GM23338 (cell line): ENCODE measurements around the gene RPL41. TPM values are rescaled to one million over a fixed set of nuclear protein-coding genes. Genes with fewer than 3 reads are reported as not detected.

ENCODE experiments used
- ATAC-seq: fragments of 200-7000 bp; cut with Tn5 transposase; 3 replicates; pipeline ENCODE4 v1.9.1; 2020
- DNase-seq: peaks from one replicate; pipeline ENCODE4 v3.0.0-alpha.2; 2015; ENCODE audit warnings: low spot score
- H2AFZ ChIP-seq: fragments of 200-600 bp; sonication (generic); 2 replicates; pipeline ENCODE4 v1.8.0; 2016; ENCODE audit warnings: antibody characterized with exemption, mild to moderate bottlenecking, moderate library complexity
- H3F3A ChIP-seq: fragments of 200-600 bp; sonication (generic); replicated peaks from 2 replicates; pipeline ENCODE4 v1.8.0; 2017; ENCODE audit warnings: antibody characterized with exemption, mixed run types, low read depth
- H3K27ac ChIP-seq: fragments of 200-600 bp; sonication (generic); 2 replicates; pipeline ENCODE4 v1.6.1; 2016; ENCODE audit warnings: low read depth
- H3K27me3 ChIP-seq: fragments of 200-600 bp; sonication (generic); 2 replicates; pipeline ENCODE4 v1.8.0; 2016; ENCODE audit warnings: mild to moderate bottlenecking, mixed run types, moderate library complexity; ENCODE audit not compliant: insufficient read depth
- H3K36me3 ChIP-seq: fragments of 200-600 bp; sonication (generic); 2 replicates; pipeline ENCODE4 v1.8.0; 2016; ENCODE audit warnings: mild to moderate bottlenecking; ENCODE audit not compliant: insufficient read depth
- H3K4me1 ChIP-seq: fragments of 200-600 bp; sonication (generic); 2 replicates; pipeline ENCODE4 v1.8.0; 2016; ENCODE audit warnings: mild to moderate bottlenecking, moderate library complexity; ENCODE audit not compliant: insufficient read depth
- H3K4me2 ChIP-seq: fragments of 200-600 bp; sonication (generic); 2 replicates; pipeline ENCODE4 v1.7.1; 2017; ENCODE audit warnings: mixed run types
- H3K4me3 ChIP-seq: fragments of 200-600 bp; sonication (generic); 2 replicates; pipeline ENCODE4 v1.6.1; 2016; ENCODE audit warnings: mixed run types
- H3K79me2 ChIP-seq: fragments of 200-600 bp; sonication (generic); replicated peaks from 2 replicates; pipeline ENCODE4 v1.8.0; 2017; ENCODE audit warnings: mild to moderate bottlenecking; ENCODE audit not compliant: insufficient read depth
- H3K9me2 ChIP-seq: fragments of 200-600 bp; sonication (generic); 2 replicates; pipeline ENCODE4 v1.8.0; 2017; ENCODE audit not compliant: insufficient read depth
- H4K20me1 ChIP-seq: fragments of 200-600 bp; sonication (generic); replicated peaks from 2 replicates; pipeline ENCODE4 v1.8.0; 2017; ENCODE audit warnings: mild to moderate bottlenecking; ENCODE audit not compliant: insufficient read depth
- H3K27ac Mint-ChIP-seq: 2 replicates; pipeline ENCODE4 v1.8.0; 2020; ENCODE audit warnings: inconsistent platforms, mild to moderate bottlenecking, moderate library complexity, mixed read lengths
- H3K27me3 Mint-ChIP-seq: 3 replicates; pipeline ENCODE4 v1.8.0; 2022; ENCODE audit warnings: low read depth, mild to moderate bottlenecking, moderate library complexity, mixed read lengths, inconsistent platforms; ENCODE audit not compliant: insufficient read depth, poor library complexity
- H3K36me3 Mint-ChIP-seq: 3 replicates; pipeline ENCODE4 v1.8.0; 2021; ENCODE audit warnings: low read depth, mild to moderate bottlenecking, inconsistent platforms, moderate library complexity, mixed read lengths
- H3K4me1 Mint-ChIP-seq: 3 replicates; pipeline ENCODE4 v1.8.0; 2020; ENCODE audit warnings: mild to moderate bottlenecking, inconsistent platforms, mixed read lengths
- H3K4me3 Mint-ChIP-seq: 3 replicates; pipeline ENCODE4 v1.8.0; 2021; ENCODE audit warnings: moderate library complexity, mild to moderate bottlenecking, inconsistent platforms, mixed read lengths
- H3K9me3 Mint-ChIP-seq: 3 replicates; pipeline ENCODE4 v1.8.0; 2020; ENCODE audit warnings: moderate library complexity, mild to moderate bottlenecking, inconsistent platforms, mixed read lengths
- CREB1 ChIP-seq: fragments of 250-450 bp; sonication (Bioruptor Pico); IDR thresholded peaks from 2 replicates; pipeline ENCODE4 v1.5.0; 2020; ENCODE audit warnings: low read depth, mild to moderate bottlenecking, moderate library complexity
- ETS1 ChIP-seq: IDR thresholded peaks from 2 replicates; pipeline ENCODE4 v1.6.1; 2016; ENCODE audit warnings: antibody characterized with exemption
- EZH2 ChIP-seq: fragments of 200-600 bp; sonication (generic); IDR thresholded peaks from one replicate; pipeline ENCODE4 v1.8.0; 2017; ENCODE audit warnings: antibody characterized with exemption, mild to moderate bottlenecking, low read depth; ENCODE audit not compliant: unreplicated experiment
- EZH2phosphoT487 ChIP-seq: fragments of 200-600 bp; sonication (generic); IDR thresholded peaks from one replicate; pipeline ENCODE4 v1.8.1; 2018; ENCODE audit warnings: antibody characterized with exemption; ENCODE audit not compliant: unreplicated experiment
- JUNB ChIP-seq: IDR thresholded peaks from one replicate; pipeline ENCODE4 v1.6.1; 2016; ENCODE audit warnings: antibody characterized with exemption; ENCODE audit not compliant: unreplicated experiment
- NANOG ChIP-seq: IDR thresholded peaks from 2 replicates; pipeline ENCODE4 v1.6.1; 2016; ENCODE audit warnings: antibody characterized with exemption, borderline replicate concordance
- POLR2AphosphoS5 ChIP-seq: IDR thresholded peaks from 2 replicates; pipeline ENCODE4 v1.6.1; 2016; ENCODE audit warnings: antibody characterized with exemption, low read depth
- REST ChIP-seq: IDR thresholded peaks from one replicate; pipeline ENCODE4 v1.6.1; 2018; ENCODE audit warnings: antibody characterized with exemption; ENCODE audit not compliant: unreplicated experiment
- STAT1 ChIP-seq: IDR thresholded peaks from one replicate; pipeline ENCODE4 v1.6.1; 2016; ENCODE audit warnings: antibody characterized with exemption; ENCODE audit not compliant: unreplicated experiment
- ZNF114 ChIP-seq: fragments of 250-450 bp; sonication (Bioruptor Pico); IDR thresholded peaks from 2 replicates; pipeline ENCODE4 v1.5.0; 2020; ENCODE audit warnings: mild to moderate bottlenecking, moderate library complexity
- ZNF331 ChIP-seq: fragments of 250-450 bp; sonication (Bioruptor Pico); IDR thresholded peaks from 2 replicates; pipeline ENCODE4 v1.5.0; 2020; ENCODE audit warnings: low read depth, mild to moderate bottlenecking, moderate library complexity
- polyA plus RNA-seq: library from polyadenylated mRNA; unstranded; fragments of >200 nt; fragmentation: Nextera tagmentation; extraction: Ambion mirVana; gene quantifications from 2 replicates; pipeline ENCODE4 v1.2.1, GENCODE V29; 2016
- total RNA-seq: library from RNA; depleted of rRNA; stranded (reverse); fragments of >200 nt; shearing (Covaris generic); gene quantifications from 2 replicates; pipeline ENCODE4 v1.2.3, GENCODE V29; 2014
- TF ChIP-seq, protein P1 (sequence below): fragments of 250-450 bp; sonication (Bioruptor Pico); IDR thresholded peaks from 2 replicates; pipeline ENCODE4 v1.5.0; 2020; ENCODE audit warnings: mild to moderate bottlenecking, moderate library complexity
- TF ChIP-seq, protein P2 (sequence below), 2 experiments: fragments of 200-600 bp in 1 of 2; sonication (generic) in 1 of 2; conservative IDR thresholded peaks; 2 replicates each; pipeline versions ENCODE4 v1.5.1 to v1.6.1; 2016 to 2017; ENCODE audit warnings: antibody characterized with exemption in 2 of 2, low read depth in 2 of 2, mild to moderate bottlenecking in 2 of 2, moderate library complexity in 1 of 2

RPL41 gene
- total and polyA plus RNA-seq, 2 experiments from 2014 or later: 2,039 to 3,875 TPM

GRCh38 chr12:56082967-56083366 is 33.5 kb upstream of the RPL41 start:
- H3K4me3 ChIP-seq: no peak overlapping the region
- H3K36me3 ChIP-seq: peaks cover 16% of the 10 kb centered on the region; the same call in 1 of the 2 replicates
- ATAC-seq (no peak), DNase-seq (no peak)
- H4K20me1 ChIP-seq: peaks cover 21% of the 10 kb centered on the region
- no peak overlapping the region for H3K27ac Mint-ChIP-seq
- no peak overlapping the region for H3K4me3 Mint-ChIP-seq
- H3K27me3 ChIP-seq: no peaks in the 10 kb centered on the region
- H3K9me3 Mint-ChIP-seq: no peaks in the 10 kb centered on the region
- no peak overlapping the region for H3K27ac ChIP-seq
- peaks cover 22% of the 10 kb centered on the region for H3K4me1 ChIP-seq
- TF ChIP-seq POLR2AphosphoS5 (no peak), ETS1 (no peak), CREB1 (CRISPR knock-in tag) (no peak), ZNF331 (CRISPR knock-in tag) (no peak), EZH2 (no peak), JUNB (no peak), NANOG (no peak), ZNF114 (CRISPR knock-in tag) (no peak), REST (no peak), EZH2phosphoT487 (no peak), STAT1 (no peak)
- TF ChIP-seq, protein P1, sequence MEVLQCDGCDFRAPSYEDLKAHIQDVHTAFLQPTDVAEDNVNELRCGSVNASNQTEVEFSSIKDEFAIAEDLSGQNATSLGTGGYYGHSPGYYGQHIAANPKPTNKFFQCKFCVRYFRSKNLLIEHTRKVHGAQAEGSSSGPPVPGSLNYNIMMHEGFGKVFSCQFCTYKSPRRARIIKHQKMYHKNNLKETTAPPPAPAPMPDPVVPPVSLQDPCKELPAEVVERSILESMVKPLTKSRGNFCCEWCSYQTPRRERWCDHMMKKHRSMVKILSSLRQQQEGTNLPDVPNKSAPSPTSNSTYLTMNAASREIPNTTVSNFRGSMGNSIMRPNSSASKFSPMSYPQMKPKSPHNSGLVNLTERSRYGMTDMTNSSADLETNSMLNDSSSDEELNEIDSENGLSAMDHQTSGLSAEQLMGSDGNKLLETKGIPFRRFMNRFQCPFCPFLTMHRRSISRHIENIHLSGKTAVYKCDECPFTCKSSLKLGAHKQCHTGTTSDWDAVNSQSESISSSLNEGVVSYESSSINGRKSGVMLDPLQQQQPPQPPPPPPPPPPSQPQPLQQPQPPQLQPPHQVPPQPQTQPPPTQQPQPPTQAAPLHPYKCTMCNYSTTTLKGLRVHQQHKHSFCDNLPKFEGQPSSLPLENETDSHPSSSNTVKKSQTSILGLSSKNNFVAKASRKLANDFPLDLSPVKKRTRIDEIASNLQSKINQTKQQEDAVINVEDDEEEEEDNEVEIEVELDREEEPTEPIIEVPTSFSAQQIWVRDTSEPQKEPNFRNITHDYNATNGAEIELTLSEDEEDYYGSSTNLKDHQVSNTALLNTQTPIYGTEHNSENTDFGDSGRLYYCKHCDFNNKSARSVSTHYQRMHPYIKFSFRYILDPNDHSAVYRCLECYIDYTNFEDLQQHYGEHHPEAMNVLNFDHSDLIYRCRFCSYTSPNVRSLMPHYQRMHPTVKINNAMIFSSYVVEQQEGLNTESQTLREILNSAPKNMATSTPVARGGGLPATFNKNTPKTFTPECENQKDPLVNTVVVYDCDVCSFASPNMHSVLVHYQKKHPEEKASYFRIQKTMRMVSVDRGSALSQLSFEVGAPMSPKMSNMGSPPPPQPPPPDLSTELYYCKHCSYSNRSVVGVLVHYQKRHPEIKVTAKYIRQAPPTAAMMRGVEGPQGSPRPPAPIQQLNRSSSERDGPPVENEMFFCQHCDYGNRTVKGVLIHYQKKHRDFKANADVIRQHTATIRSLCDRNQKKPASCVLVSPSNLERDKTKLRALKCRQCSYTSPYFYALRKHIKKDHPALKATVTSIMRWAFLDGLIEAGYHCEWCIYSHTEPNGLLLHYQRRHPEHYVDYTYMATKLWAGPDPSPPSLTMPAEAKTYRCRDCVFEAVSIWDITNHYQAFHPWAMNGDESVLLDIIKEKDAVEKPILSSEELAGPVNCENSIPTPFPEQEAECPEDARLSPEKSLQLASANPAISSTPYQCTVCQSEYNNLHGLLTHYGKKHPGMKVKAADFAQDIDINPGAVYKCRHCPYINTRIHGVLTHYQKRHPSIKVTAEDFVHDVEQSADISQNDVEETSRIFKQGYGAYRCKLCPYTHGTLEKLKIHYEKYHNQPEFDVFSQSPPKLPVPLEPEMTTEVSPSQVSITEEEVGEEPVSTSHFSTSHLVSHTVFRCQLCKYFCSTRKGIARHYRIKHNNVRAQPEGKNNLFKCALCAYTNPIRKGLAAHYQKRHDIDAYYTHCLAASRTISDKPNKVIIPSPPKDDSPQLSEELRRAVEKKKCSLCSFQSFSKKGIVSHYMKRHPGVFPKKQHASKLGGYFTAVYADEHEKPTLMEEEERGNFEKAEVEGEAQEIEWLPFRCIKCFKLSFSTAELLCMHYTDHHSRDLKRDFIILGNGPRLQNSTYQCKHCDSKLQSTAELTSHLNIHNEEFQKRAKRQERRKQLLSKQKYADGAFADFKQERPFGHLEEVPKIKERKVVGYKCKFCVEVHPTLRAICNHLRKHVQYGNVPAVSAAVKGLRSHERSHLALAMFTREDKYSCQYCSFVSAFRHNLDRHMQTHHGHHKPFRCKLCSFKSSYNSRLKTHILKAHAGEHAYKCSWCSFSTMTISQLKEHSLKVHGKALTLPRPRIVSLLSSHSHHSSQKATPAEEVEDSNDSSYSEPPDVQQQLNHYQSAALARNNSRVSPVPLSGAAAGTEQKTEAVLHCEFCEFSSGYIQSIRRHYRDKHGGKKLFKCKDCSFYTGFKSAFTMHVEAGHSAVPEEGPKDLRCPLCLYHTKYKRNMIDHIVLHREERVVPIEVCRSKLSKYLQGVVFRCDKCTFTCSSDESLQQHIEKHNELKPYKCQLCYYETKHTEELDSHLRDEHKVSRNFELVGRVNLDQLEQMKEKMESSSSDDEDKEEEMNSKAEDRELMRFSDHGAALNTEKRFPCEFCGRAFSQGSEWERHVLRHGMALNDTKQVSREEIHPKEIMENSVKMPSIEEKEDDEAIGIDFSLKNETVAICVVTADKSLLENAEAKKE (CRISPR knock-in tag): no peak
- TF ChIP-seq, protein P2, sequence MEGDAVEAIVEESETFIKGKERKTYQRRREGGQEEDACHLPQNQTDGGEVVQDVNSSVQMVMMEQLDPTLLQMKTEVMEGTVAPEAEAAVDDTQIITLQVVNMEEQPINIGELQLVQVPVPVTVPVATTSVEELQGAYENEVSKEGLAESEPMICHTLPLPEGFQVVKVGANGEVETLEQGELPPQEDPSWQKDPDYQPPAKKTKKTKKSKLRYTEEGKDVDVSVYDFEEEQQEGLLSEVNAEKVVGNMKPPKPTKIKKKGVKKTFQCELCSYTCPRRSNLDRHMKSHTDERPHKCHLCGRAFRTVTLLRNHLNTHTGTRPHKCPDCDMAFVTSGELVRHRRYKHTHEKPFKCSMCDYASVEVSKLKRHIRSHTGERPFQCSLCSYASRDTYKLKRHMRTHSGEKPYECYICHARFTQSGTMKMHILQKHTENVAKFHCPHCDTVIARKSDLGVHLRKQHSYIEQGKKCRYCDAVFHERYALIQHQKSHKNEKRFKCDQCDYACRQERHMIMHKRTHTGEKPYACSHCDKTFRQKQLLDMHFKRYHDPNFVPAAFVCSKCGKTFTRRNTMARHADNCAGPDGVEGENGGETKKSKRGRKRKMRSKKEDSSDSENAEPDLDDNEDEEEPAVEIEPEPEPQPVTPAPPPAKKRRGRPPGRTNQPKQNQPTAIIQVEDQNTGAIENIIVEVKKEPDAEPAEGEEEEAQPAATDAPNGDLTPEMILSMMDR (conservative IDR thresholded peaks at IDR 0.05; ENCODE audit: low read depth in 2 of 2): no peak
- peaks cover 30% of the 10 kb centered on the region for H3K79me2 ChIP-seq
- H3K36me3 Mint-ChIP-seq: peaks cover 45% of the 10 kb centered on the region
- no peak overlapping the region for H3K4me2 ChIP-seq
- peaks cover 16% of the 10 kb centered on the region; the same call in 1 of the 2 replicates for H3F3A ChIP-seq
- peaks cover 8% of the 10 kb centered on the region for H3K27me3 Mint-ChIP-seq
- peaks cover 38% of the 10 kb centered on the region for H3K4me1 Mint-ChIP-seq
- no peak overlapping the region for H2AFZ ChIP-seq
- no peaks in the 10 kb centered on the region for H3K9me2 ChIP-seq
